ENCODE measurements around the gene TRIML1. TPM values are rescaled to one million over a fixed set of nuclear protein-coding genes. Genes with fewer than 3 reads are reported as not detected.

The TRIML1 gene
- total and polyA plus RNA-seq, 2 donors (not counting 1 experiment from before 2014, with no cell fraction given) = not detected

DNA sequence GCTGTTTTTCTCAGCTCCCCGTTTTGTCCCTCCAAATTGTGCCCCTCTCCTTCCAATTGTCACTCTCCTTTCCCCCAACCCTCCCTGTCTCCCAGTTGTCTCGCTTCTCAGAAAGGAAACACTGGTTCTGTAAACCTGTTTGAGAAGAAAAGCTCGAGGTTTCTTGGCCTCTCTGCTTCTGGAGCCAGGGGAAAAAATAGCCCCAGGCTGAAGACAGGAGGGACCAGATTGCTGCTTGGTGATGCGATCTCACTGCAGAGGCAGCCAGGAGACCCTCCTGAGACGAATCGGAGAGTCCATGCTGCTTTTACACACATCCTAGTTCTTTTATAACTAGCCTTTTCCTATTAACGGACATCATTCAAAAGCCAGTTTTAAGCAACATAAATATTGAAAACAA lies 21.2 kb downstream of the TRIML1 start:
- Histone ChIP-seq H3K4me1 (ENCODE audit: control insufficient read depth in 2 of 2, insufficient read depth in 2 of 2, low read length in 2 of 2) (no peaks in the 10 kb centered on the region), H3K9me3 (ENCODE audit: control extremely low read depth in 1 of 3, control insufficient read depth in 2 of 3, insufficient read depth in 1 of 3, low read length in 2 of 3) (peaks cover 0 to 40% (median 4%) of the 10 kb centered on the region in 3 donors), H3K79me2 (ENCODE audit: control insufficient read depth, insufficient read depth, low read length) (no peaks in the 10 kb centered on the region), H3K27ac (ENCODE audit: low read length in 2 of 2) (no peak overlapping the region), H4K20me1 (ENCODE audit: control insufficient read depth, insufficient read depth, low read length, poor library complexity, severe bottlenecking) (no peaks in the 10 kb centered on the region), H2AFZ (ENCODE audit: insufficient read depth, low read depth, low read length, poor library complexity, severe bottlenecking) (no peak overlapping the region), H3K36me3 (replicated peaks in 1 of 2; ENCODE audit: control extremely low read depth in 1 of 2, control insufficient read depth in 1 of 2, extremely low read depth in 1 of 2, insufficient read depth in 2 of 2, low read length in 1 of 2) (no peaks in the 10 kb centered on the region), H3K9ac (ENCODE audit: low read length) (no peak overlapping the region), H3K27me3 (replicated peaks in 1 of 4; ENCODE audit: control extremely low read depth in 1 of 4, control insufficient read depth in 3 of 4, insufficient read depth in 4 of 4, low read length in 3 of 4) (no peaks in the 10 kb centered on the region), H3K4me2 (replicated peaks; ENCODE audit: low read depth, low read length, poor library complexity, severe bottlenecking) (no peak overlapping the region), H3K4me3 (ENCODE audit: control extremely low read depth in 1 of 5, extremely low read depth in 1 of 5, insufficient read depth in 1 of 5, low read depth in 2 of 5, low read length in 4 of 5) (no peak overlapping the region)
- no peak overlapping the region for H3K4me3 Mint-ChIP-seq
- intact Hi-C loops (cut with micrococcal nuclease) = no loop called here
- no peak for TF ChIP-seq EZH2 (IDR thresholded peaks at IDR 0.05; ENCODE audit: borderline replicate concordance, insufficient read depth, low read depth, low read length, poor library complexity, severe bottlenecking)
- TF ChIP-seq, protein P1, sequence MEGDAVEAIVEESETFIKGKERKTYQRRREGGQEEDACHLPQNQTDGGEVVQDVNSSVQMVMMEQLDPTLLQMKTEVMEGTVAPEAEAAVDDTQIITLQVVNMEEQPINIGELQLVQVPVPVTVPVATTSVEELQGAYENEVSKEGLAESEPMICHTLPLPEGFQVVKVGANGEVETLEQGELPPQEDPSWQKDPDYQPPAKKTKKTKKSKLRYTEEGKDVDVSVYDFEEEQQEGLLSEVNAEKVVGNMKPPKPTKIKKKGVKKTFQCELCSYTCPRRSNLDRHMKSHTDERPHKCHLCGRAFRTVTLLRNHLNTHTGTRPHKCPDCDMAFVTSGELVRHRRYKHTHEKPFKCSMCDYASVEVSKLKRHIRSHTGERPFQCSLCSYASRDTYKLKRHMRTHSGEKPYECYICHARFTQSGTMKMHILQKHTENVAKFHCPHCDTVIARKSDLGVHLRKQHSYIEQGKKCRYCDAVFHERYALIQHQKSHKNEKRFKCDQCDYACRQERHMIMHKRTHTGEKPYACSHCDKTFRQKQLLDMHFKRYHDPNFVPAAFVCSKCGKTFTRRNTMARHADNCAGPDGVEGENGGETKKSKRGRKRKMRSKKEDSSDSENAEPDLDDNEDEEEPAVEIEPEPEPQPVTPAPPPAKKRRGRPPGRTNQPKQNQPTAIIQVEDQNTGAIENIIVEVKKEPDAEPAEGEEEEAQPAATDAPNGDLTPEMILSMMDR (IDR thresholded peaks at IDR 0.05) = no peak
- ATAC-seq (ENCODE audit: low read depth) = no peak
- no peaks in the 10 kb centered on the region for H3K4me1 Mint-ChIP-seq
- POLR2A ChIA-PET = no interaction called here
- peaks cover 2% of the 10 kb centered on the region for H3K9me3 Mint-ChIP-seq (ENCODE audit: insufficient read depth)
- DNase-seq = no peak
- CTCF ChIA-PET = no interaction called here
- no peak overlapping the region for H3K27ac Mint-ChIP-seq
- H3K27me3 Mint-ChIP-seq = no peaks in the 10 kb centered on the region
- 33% methylated on average over 1 of the region's 7 CpGs for WGBS (ENCODE audit: insufficient coverage)

DNA sequence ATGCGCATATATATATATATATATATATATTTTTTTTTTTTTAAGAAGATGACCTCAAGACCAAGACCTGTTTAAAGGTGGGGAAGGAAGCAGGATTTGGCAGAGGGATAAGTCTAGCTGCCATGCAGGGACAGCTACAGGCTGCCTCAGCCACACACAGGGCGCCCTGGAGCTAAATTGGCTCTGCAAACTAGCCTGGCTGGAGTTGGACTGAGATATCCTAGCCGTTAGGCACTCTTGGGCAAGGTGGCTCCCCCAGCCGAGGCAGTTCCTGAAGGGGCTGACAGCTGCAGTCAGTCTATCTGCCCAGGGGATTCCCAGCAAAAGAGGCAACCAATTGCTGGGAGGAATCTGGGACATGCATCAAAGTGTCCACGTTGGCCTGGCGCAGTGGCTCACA lies 21.9 kb downstream of the TRIML1 start:
- Histone ChIP-seq H4K20me1 (ENCODE audit: control insufficient read depth, insufficient read depth, low read length, poor library complexity, severe bottlenecking) (no peaks in the 10 kb centered on the region), H3K4me1 (ENCODE audit: control insufficient read depth in 2 of 2, insufficient read depth in 2 of 2, low read length in 2 of 2) (no peaks in the 10 kb centered on the region), H3K79me2 (ENCODE audit: control insufficient read depth, insufficient read depth, low read length) (no peaks in the 10 kb centered on the region), H3K9ac (ENCODE audit: low read length) (no peak overlapping the region), H3K27ac (ENCODE audit: low read length in 2 of 2) (no peak overlapping the region), H3K9me3 (ENCODE audit: control extremely low read depth in 1 of 3, control insufficient read depth in 2 of 3, insufficient read depth in 1 of 3, low read length in 2 of 3) (peaks cover 0 to 43% (median 4%) of the 10 kb centered on the region in 3 donors), H3K4me3 (ENCODE audit: control extremely low read depth in 1 of 5, extremely low read depth in 1 of 5, insufficient read depth in 1 of 5, low read depth in 2 of 5, low read length in 4 of 5) (no peak overlapping the region), H3K27me3 (replicated peaks in 1 of 4; ENCODE audit: control extremely low read depth in 1 of 4, control insufficient read depth in 3 of 4, insufficient read depth in 4 of 4, low read length in 3 of 4) (no peaks in the 10 kb centered on the region), H3K4me2 (replicated peaks; ENCODE audit: low read depth, low read length, poor library complexity, severe bottlenecking) (no peak overlapping the region), H2AFZ (ENCODE audit: insufficient read depth, low read depth, low read length, poor library complexity, severe bottlenecking) (no peak overlapping the region), H3K36me3 (replicated peaks in 1 of 2; ENCODE audit: control extremely low read depth in 1 of 2, control insufficient read depth in 1 of 2, extremely low read depth in 1 of 2, insufficient read depth in 2 of 2, low read length in 1 of 2) (no peaks in the 10 kb centered on the region)
- Mint-ChIP-seq H3K27ac (no peak overlapping the region), H3K4me1 (no peaks in the 10 kb centered on the region), H3K9me3 (ENCODE audit: insufficient read depth) (peaks cover 2% of the 10 kb centered on the region), H3K27me3 (no peaks in the 10 kb centered on the region), H3K4me3 (no peak overlapping the region)
- 70% methylated on average over 3 of the region's 6 CpGs for WGBS (ENCODE audit: insufficient coverage)
- CTCF ChIA-PET = no interaction called here
- POLR2A ChIA-PET = interaction anchor here (0.7 kb wide), 1 partner anchor 10 kb away, joined by 4 read pairs; no protein-coding TSS in a partner anchor
- DNase-seq (no peak), ATAC-seq (ENCODE audit: low read depth) (no peak)
- intact Hi-C loops (cut with micrococcal nuclease) = no loop called here
- TF ChIP-seq EZH2 (IDR thresholded peaks at IDR 0.05; ENCODE audit: borderline replicate concordance, insufficient read depth, low read depth, low read length, poor library complexity, severe bottlenecking) = no peak
- TF ChIP-seq, protein P1 (IDR thresholded peaks at IDR 0.05) = no peak

Measured in B cell (primary cell).